Measurements from ENCODE around the gene EGLN1. TPM values are rescaled to one million over a fixed set of nuclear protein-coding genes. Genes with fewer than 3 reads are reported as not detected.

The EGLN1 gene
- total RNA-seq, 1 donor from 2014 or later = 20.2 TPM

DNA sequence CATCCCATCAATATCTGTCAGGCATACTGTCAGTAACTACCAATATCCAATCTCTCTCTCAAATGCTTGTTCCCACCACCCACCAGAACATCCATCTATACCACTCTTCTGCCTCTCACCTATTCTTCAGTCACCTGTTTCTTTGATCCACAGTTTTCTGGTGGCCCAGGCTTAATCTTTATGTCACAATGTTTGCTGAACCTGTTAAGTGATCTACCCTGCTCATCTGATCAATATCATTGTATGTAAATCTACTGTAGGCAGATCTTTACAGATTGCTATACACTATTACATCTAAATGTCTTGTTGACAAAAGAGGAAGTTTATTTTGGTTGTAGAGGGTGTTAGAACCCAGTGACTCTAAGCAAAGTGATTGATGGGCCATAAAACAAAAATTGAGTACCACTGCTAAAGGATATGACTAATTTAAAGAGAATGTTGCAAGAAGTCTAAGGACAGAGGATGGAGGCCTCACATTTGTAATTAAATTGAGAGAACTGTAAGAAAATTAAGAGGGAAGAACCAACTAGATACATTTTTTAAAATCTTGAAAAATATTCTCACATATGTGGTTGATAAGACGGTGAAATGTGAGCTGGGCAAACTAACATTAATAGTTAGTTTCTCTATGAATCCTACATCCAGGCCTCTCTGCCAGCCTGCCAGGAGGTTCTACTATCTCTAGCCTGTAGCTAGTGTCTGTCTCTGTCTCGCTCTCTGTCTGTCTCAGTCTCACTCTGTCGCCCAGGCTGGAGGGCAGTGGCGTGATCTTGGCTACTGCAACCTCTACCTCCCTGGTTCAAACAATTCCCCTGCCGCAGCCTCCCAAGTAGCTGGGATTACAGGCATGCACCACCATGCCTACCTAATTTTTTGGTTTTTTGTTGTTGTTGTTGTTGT lies 34.1 kb downstream of the EGLN1 start:
- Mint-ChIP-seq H3K36me3 (ENCODE audit: low read depth) (peaks cover 24% of the 10 kb centered on the region), H3K4me3 (ENCODE audit: low read depth) (no peak overlapping the region)

DNA sequence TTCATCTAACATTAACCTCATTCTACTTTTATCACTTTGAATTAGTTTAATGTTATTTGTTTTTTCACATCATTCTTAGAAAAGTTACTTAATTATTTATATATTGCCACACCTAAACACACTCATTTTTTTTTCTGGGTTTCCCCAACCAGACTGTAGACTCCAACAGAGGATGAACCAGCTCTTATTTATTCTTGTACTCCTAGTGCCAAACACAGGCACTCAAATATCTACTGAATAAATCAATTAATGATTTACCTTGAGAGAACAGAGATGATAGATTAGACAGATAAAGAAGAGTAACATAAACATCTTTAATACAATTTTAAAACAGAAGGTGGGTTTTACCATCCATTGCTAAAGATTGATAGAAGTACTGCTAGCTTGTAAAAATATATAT lies 35.6 kb downstream of the EGLN1 start:
- Mint-ChIP-seq H3K4me3 (ENCODE audit: low read depth) (no peak overlapping the region), H3K4me1 (ENCODE audit: low read depth) (peaks cover 27% of the 10 kb centered on the region), H3K36me3 (ENCODE audit: low read depth) (peaks cover 17% of the 10 kb centered on the region), H3K9me3 (no peaks in the 10 kb centered on the region), H3K27me3 (ENCODE audit: low read depth) (no peaks in the 10 kb centered on the region), H3K27ac (no peak overlapping the region)
- intact Hi-C loops (cut with micrococcal nuclease) = no loop called here
- DNase-seq (ENCODE audit: low spot score) = no peak

More for the DNA sequence above, 34.1 kb downstream of the EGLN1 start:
- peaks cover 25% of the 10 kb centered on the region for H3K4me1 Mint-ChIP-seq (ENCODE audit: low read depth)
- no peak for DNase-seq (ENCODE audit: low spot score)
- H3K9me3 Mint-ChIP-seq = no peaks in the 10 kb centered on the region
- H3K27ac Mint-ChIP-seq = peak overlapping the region; percentile 31
- intact Hi-C loops (cut with micrococcal nuclease) = no loop called here
- no peaks in the 10 kb centered on the region for H3K27me3 Mint-ChIP-seq (ENCODE audit: low read depth)

DNA sequence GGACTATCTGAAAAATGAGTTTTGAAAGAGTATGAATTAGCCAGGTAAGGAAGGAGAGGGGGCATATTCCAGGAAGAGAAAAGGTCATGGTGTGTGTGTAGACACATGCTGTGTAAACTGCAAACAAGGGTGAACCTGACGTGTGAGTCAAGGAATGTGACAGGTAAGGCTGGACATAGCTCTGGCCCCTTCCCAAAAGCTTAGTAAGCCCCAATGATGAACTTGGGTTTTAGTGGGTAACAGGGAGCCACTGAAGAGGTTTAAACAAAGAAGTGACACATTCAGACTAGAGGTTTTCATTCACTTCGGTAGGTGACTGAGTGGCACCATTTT lies 36.7 kb downstream of the EGLN1 start:
- Mint-ChIP-seq H3K36me3 (ENCODE audit: low read depth) (peaks cover 11% of the 10 kb centered on the region), H3K27ac (no peak overlapping the region), H3K4me1 (ENCODE audit: low read depth) (peaks cover 21% of the 10 kb centered on the region), H3K27me3 (ENCODE audit: low read depth) (no peaks in the 10 kb centered on the region), H3K4me3 (ENCODE audit: low read depth) (no peak overlapping the region), H3K9me3 (no peaks in the 10 kb centered on the region)
- intact Hi-C loops (cut with micrococcal nuclease) = no loop called here
- DNase-seq (ENCODE audit: low spot score) = no peak

DNA sequence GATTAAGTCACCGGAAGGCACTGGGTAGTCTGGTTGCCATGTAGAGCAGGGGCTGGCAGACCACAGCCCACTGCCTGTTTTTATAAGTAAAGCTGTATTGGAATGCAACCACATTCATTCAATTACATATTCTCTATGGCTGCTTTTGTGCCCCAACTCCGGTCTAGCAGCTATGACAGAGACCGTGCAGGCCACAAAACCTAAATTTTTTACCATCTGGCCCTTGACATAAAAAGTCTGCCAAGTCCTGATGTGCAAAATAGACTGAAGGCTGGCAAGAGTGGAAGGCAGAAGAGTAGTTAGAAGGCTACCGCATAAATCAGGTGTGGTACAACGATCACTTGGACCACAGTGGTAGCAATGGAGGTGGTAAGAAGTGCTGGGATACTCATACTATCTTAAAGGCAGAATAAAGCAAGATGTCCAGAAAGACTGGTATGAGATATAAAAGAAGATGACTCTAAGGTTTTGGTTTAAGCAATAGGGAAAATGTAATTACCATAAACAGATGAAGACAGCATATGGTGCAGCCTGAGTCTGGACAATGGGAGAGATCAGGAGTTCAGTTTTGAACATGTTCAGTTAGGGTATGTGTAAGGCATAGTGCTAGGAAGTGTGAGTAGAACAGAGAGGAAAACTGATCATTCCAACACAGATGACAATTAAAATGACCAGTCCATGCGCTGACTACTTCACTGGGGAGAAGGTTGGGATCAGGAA lies 37.2 kb downstream of the EGLN1 start:
- no peaks in the 10 kb centered on the region for H3K27me3 Mint-ChIP-seq (ENCODE audit: low read depth)
- DNase-seq (ENCODE audit: low spot score) = no peak
- no peak overlapping the region for H3K4me3 Mint-ChIP-seq (ENCODE audit: low read depth)
- H3K27ac Mint-ChIP-seq = no peak overlapping the region
- H3K9me3 Mint-ChIP-seq = no peaks in the 10 kb centered on the region
- H3K4me1 Mint-ChIP-seq (ENCODE audit: low read depth) = peaks cover 17% of the 10 kb centered on the region
- intact Hi-C loops (cut with micrococcal nuclease) = no loop called here
- peaks cover 7% of the 10 kb centered on the region for H3K36me3 Mint-ChIP-seq (ENCODE audit: low read depth)

DNA sequence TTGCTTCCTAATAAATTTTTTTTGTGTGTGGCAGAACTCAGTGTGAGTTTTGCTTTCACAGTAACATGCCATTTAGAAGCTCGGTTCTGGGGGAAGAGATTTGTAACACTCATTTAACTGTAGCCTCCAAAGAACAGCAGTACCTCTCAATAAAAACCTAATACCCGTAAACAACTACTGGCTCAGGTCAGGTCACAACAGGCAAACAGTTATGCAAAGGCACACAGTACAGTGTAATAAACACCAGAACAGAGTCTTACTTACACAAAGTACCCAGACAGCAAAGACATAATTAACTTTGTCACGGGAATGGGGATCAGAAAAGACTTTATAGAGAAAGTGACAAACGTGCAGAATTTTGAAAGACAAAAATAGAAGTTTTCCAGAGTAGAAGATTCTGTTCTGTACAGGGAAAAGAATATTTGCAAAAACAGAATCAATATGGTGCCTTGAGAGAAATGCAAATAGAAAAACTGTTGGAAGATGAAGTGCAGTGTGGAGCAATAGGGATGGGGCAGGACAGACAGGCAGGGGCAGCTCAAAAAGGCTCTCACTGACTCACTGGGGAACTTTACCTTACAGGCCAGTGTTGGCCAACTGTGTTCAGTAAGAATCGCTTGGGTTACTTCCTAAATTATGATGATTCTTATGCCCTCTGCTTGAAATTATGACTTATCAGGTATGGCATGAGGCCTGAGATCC lies 38.8 kb downstream of the EGLN1 start:
- Mint-ChIP-seq H3K36me3 (ENCODE audit: low read depth) (peaks cover 5% of the 10 kb centered on the region), H3K27me3 (ENCODE audit: low read depth) (no peaks in the 10 kb centered on the region), H3K9me3 (no peaks in the 10 kb centered on the region), H3K4me1 (ENCODE audit: low read depth) (peaks cover 21% of the 10 kb centered on the region), H3K27ac (no peak overlapping the region), H3K4me3 (ENCODE audit: low read depth) (no peak overlapping the region)
- no peak for DNase-seq (ENCODE audit: low spot score)
- intact Hi-C loops (cut with micrococcal nuclease) = no loop called here

DNA sequence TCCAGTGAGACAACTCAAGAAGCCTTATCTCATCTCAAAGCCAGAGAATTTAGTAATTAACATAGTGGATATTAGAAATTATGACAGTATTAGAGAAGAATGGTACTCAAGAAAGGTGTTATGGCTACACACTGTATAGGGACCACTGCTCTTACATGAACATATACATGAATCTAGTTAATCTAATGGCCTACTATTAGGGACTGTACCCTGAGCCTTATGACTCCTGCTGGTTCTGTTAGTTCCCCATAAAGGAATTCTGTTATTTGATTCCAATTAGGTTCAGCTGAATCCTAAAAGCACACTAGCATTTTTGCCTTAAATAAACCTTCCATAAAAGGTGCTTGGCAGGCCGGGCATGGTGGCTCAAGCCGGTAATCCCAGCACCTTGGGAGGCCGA lies 39.7 kb downstream of the EGLN1 start:
- no peaks in the 10 kb centered on the region for H3K27me3 Mint-ChIP-seq (ENCODE audit: low read depth)
- H3K9me3 Mint-ChIP-seq = no peaks in the 10 kb centered on the region
- intact Hi-C loops (cut with micrococcal nuclease) = no loop called here
- no peak overlapping the region for H3K27ac Mint-ChIP-seq
- peaks cover 1% of the 10 kb centered on the region for H3K36me3 Mint-ChIP-seq (ENCODE audit: low read depth)
- H3K4me3 Mint-ChIP-seq (ENCODE audit: low read depth) = no peak overlapping the region
- DNase-seq (ENCODE audit: low spot score) = no peak
- peaks cover 20% of the 10 kb centered on the region for H3K4me1 Mint-ChIP-seq (ENCODE audit: low read depth)

DNA sequence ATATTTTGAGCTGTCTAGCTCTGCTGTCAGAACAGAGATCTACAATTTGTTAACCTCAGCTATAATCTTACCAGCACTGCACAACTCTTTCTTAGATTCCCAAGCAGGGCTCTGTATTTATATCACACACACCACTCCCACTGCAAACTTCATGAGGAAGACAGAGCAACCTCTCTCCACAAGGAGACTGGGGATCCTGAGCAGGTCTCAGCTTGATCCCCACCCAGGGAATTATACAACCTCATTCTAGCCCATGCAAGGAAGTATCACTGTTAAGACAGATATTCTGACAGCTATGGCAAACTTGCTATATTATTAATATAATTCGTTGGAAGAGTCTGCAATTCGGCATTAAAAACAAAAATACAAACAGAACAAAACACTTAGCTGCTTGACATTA lies 40.4 kb downstream of the EGLN1 start:
- peaks cover 5% of the 10 kb centered on the region for H3K36me3 Mint-ChIP-seq (ENCODE audit: low read depth)

DNA sequence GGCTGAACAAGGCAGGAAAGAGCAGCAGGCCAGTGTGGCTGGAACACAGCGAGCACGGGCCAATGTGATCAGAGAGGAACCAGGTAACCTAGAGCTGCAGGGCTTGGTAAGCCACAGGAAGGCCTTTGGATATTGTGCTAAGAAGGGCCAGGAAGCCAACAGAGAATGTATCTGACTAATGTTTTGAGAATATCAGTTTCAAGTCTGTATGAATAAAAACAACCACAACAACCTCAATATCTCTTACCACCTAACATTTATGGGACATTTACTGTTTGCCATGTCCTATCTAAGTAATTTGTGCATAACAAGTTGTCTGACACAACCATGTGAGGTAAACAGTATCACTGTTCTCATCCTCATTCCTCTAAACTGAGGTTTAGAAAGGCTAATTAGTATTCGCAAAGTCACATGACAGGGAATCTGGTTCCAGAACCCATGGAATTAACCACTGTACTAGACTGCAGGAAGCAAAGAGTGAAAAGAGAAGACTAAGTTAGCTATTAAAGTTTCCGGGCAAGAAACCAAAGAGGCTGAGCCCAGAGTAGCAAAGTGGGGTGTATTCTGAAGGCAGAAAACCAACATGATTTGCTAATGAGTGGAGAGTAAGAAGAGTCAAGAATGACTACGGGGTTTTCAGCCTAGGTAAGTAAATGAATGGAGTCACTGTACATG lies 45.1 kb downstream of the EGLN1 start:
- H3K36me3 Mint-ChIP-seq (ENCODE audit: low read depth) = peaks cover 12% of the 10 kb centered on the region
- no peaks in the 10 kb centered on the region for H3K9me3 Mint-ChIP-seq
- no peaks in the 10 kb centered on the region for H3K27me3 Mint-ChIP-seq (ENCODE audit: low read depth)
- intact Hi-C loops (cut with micrococcal nuclease) = loop anchor here (1.0 to 5.0 kb wide), 5 partner anchors 14 to 150 kb away; partner anchors contain the start of genes EGLN1 and TSNAX
- peak overlapping the region; percentile 83 for H3K27ac Mint-ChIP-seq
- DNase-seq (ENCODE audit: low spot score) = no peak
- peak overlapping the region; percentile 28 for H3K4me3 Mint-ChIP-seq (ENCODE audit: low read depth)
- peaks cover 34% of the 10 kb centered on the region for H3K4me1 Mint-ChIP-seq (ENCODE audit: low read depth)

More for the DNA sequence above, 40.4 kb downstream of the EGLN1 start:
- Mint-ChIP-seq H3K4me1 (ENCODE audit: low read depth) (peaks cover 27% of the 10 kb centered on the region), H3K27ac (no peak overlapping the region), H3K4me3 (ENCODE audit: low read depth) (no peak overlapping the region), H3K9me3 (no peaks in the 10 kb centered on the region), H3K27me3 (ENCODE audit: low read depth) (no peaks in the 10 kb centered on the region)
- DNase-seq (ENCODE audit: low spot score) = no peak
- intact Hi-C loops (cut with micrococcal nuclease) = no loop called here

DNA sequence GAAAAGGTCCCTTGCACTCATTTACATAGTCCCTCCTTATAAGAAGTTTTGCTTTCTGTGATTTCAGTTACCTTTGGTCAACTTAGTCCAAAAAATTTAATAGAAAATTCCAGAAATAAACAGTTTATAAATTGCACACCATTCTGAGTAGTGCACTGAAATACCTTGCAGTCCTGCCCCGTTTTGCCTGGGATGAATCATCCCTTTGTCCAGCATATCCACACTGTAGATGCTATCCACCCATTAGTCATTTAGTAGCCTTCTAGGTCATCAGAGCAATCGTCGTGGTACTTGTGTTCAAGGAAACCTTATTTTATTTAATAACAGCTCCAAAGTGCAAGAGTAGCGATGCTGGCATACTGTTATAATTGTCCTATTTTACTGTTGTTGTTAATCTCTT lies 46.0 kb downstream of the EGLN1 start:
- Mint-ChIP-seq H3K36me3 (ENCODE audit: low read depth) (peaks cover 16% of the 10 kb centered on the region), H3K27me3 (ENCODE audit: low read depth) (no peaks in the 10 kb centered on the region), H3K9me3 (no peaks in the 10 kb centered on the region), H3K4me3 (ENCODE audit: low read depth) (no peak overlapping the region), H3K4me1 (ENCODE audit: low read depth) (peaks cover 31% of the 10 kb centered on the region), H3K27ac (no peak overlapping the region)
- DNase-seq (ENCODE audit: low spot score) = no peak
- intact Hi-C loops (cut with micrococcal nuclease) = loop anchor here (2.0 to 5.0 kb wide), 3 partner anchors 15 to 151 kb away; partner anchors contain the start of gene TSNAX

DNA sequence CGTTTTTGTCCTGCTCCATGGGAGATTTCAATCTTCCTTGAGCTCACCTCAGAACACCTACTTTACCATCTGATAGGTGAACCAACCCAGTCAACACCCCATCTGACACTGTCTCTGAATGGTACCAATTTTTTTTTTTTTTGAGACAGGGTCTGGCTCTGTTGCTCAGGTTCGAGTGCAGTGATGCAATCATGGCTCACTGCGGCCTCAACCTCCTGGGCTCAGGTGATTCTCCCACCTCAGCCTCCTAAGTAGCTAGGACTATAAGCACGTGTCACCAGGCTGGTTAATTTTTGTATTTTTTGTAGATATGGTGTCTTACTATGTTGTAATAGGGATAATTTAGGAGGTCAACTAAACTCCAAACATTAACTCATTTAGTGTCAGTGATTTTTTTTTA lies 47.7 kb downstream of the EGLN1 start:
- no peaks in the 10 kb centered on the region for H3K9me3 Mint-ChIP-seq
- H3K27me3 Mint-ChIP-seq (ENCODE audit: low read depth) = no peaks in the 10 kb centered on the region
- intact Hi-C loops (cut with micrococcal nuclease) = no loop called here
- no peak overlapping the region for H3K4me3 Mint-ChIP-seq (ENCODE audit: low read depth)
- no peak for DNase-seq (ENCODE audit: low spot score)
- peaks cover 26% of the 10 kb centered on the region for H3K36me3 Mint-ChIP-seq (ENCODE audit: low read depth)
- no peak overlapping the region for H3K27ac Mint-ChIP-seq
- peaks cover 25% of the 10 kb centered on the region for H3K4me1 Mint-ChIP-seq (ENCODE audit: low read depth)

DNA sequence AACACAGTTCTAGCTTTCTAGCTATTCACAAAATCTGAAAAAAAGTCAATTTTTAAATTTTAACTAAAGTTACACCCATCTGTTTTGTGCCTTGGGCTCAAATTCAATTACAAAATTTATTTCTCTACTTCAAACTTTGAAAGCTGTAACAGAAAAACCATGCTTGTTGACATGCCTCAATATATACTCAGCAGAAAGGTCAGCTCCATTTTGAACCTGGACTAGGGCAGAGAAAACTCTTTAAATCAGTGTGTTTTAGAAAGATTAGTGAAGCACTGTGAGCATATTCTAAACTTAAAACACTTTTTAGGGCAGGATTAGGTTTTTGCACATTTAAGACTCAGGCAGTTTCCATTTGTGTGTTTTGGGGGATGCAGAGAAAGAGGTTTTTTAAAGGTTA lies 49.6 kb downstream of the EGLN1 start:
- Mint-ChIP-seq H3K4me3 (ENCODE audit: low read depth) (no peak overlapping the region), H3K27me3 (ENCODE audit: low read depth) (no peaks in the 10 kb centered on the region), H3K4me1 (ENCODE audit: low read depth) (peaks cover 16% of the 10 kb centered on the region), H3K9me3 (no peaks in the 10 kb centered on the region), H3K27ac (no peak overlapping the region), H3K36me3 (ENCODE audit: low read depth) (peaks cover 37% of the 10 kb centered on the region)
- intact Hi-C loops (cut with micrococcal nuclease) = no loop called here
- DNase-seq (ENCODE audit: low spot score) = no peak

DNA sequence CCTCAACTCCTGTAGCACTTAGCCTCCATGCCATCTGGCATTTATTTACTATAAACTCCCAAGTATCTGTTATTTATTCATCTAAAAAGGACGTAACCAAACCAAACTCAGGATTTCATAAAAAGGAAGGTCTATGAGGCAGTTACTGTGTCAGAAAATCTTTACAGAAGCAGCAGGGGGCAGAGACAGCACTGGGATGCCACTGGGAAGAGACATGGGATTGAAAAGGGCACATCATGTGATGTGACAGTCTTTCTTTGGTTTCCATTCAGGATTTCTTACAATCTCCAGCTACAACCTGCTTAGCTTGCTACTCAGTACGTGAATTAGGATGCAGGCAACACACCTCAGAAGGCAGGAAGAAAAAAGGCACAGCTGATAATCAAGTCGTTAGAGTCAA lies 52.8 kb downstream of the EGLN1 start:
- no peak for DNase-seq (ENCODE audit: low spot score)
- Mint-ChIP-seq H3K27ac (no peak overlapping the region), H3K4me3 (ENCODE audit: low read depth) (no peak overlapping the region), H3K9me3 (no peaks in the 10 kb centered on the region), H3K4me1 (ENCODE audit: low read depth) (peaks cover 7% of the 10 kb centered on the region), H3K36me3 (ENCODE audit: low read depth) (peaks cover 52% of the 10 kb centered on the region), H3K27me3 (ENCODE audit: low read depth) (no peaks in the 10 kb centered on the region)
- intact Hi-C loops (cut with micrococcal nuclease) = no loop called here
